Measurements from ENCODE around the gene DLK1.

GRCh38 chr14:100710826-100711462, 15.7 kb upstream of the DLK1 start:
- TF ChIP-seq, protein P1, sequence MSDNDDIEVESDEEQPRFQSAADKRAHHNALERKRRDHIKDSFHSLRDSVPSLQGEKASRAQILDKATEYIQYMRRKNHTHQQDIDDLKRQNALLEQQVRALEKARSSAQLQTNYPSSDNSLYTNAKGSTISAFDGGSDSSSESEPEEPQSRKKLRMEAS (IDR thresholded peaks at IDR 0.05) = no peak
- TF ChIP-seq TAF1 (IDR thresholded peaks at IDR 0.05; ENCODE audit: low read depth) (no peak), EP300 (IDR thresholded peaks at IDR 0.05; ENCODE audit: borderline replicate concordance) (no peak), CREB1 (IDR thresholded peaks at IDR 0.05; ENCODE audit: low read depth) (no peak), NFIC (IDR thresholded peaks at IDR 0.05) (no peak), FOXM1 (IDR thresholded peaks at IDR 0.05; ENCODE audit: borderline replicate concordance, low read depth) (no peak), EGR1 (IDR thresholded peaks at IDR 0.05) (no peak), TCF12 (IDR thresholded peaks at IDR 0.05; ENCODE audit: low read depth) (no peak)
- TF ChIP-seq, protein P2, sequence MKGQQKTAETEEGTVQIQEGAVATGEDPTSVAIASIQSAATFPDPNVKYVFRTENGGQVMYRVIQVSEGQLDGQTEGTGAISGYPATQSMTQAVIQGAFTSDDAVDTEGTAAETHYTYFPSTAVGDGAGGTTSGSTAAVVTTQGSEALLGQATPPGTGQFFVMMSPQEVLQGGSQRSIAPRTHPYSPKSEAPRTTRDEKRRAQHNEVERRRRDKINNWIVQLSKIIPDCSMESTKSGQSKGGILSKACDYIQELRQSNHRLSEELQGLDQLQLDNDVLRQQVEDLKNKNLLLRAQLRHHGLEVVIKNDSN (IDR thresholded peaks at IDR 0.05) = no peak
